Measurements from ENCODE around the gene ENTREP3. TPM values are rescaled to one million over a fixed set of nuclear protein-coding genes. Genes with fewer than 3 reads are reported as not detected.

ENTREP3 gene
- total RNA-seq, 1 donor from 2014 or later, result 51.1 TPM

DNA sequence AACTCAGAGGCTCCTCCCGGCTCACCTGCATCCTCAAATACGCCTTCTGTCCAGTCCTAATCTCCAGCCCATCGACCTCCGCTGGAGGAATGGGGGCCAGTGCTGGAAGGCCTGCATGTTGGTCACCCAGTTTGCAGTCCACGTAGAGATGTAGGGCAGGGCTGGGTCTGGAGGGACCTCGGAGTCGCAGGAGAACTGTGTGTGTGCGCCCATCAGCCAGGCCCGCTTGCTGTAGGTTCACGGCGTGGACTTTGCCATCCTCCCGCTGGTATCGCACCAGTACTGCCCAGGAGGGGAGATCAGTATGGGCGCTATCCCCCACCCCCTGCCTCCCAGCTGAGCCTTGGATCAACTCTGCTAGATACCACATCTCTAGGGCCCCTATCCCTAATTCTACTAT, 50.2 kb downstream of the ENTREP3 start:
- Mint-ChIP-seq H3K27me3 (ENCODE audit: low read depth, unreplicated experiment) (no peaks in the 10 kb centered on the region), H3K36me3 (ENCODE audit: low read depth, unreplicated experiment) (peaks cover 24% of the 10 kb centered on the region), H3K27ac (ENCODE audit: unreplicated experiment) (no peak overlapping the region), H3K4me1 (ENCODE audit: low read depth, unreplicated experiment) (peaks cover 12% of the 10 kb centered on the region), H3K9me3 (ENCODE audit: unreplicated experiment) (no peaks in the 10 kb centered on the region), H3K4me3 (ENCODE audit: unreplicated experiment) (no peak overlapping the region)
- Histone ChIP-seq H3K9ac (ENCODE audit: low read length) (no peak overlapping the region), H2AFZ (ENCODE audit: low read depth, low read length) (no peak overlapping the region), H3K9me3 (ENCODE audit: insufficient read depth, low read depth, low read length) (no peaks in the 10 kb centered on the region), H3K4me1 (ENCODE audit: insufficient read depth, low read length) (peaks cover 20% of the 10 kb centered on the region), H3K4me2 (ENCODE audit: low read length) (no peak overlapping the region), H3K79me2 (ENCODE audit: insufficient read depth, low read length) (peaks cover 19% of the 10 kb centered on the region), H4K20me1 (ENCODE audit: insufficient read depth, low read length) (peaks cover 28% of the 10 kb centered on the region), H3K27me3 (ENCODE audit: insufficient read depth, low read length) (no peaks in the 10 kb centered on the region), H3K4me3 (ENCODE audit: insufficient read depth, low read depth, low read length) (no peak overlapping the region), H3K27ac (ENCODE audit: low read depth, low read length) (no peak overlapping the region), H3K36me3 (ENCODE audit: insufficient read depth, low read length) (no peaks in the 10 kb centered on the region)
- no peak for DNase-seq (ENCODE audit: low read depth)
- TF ChIP-seq EZH2 (IDR thresholded peaks at IDR 0.05; ENCODE audit: insufficient read depth, low read length), result no peak
- TF ChIP-seq, protein P1, sequence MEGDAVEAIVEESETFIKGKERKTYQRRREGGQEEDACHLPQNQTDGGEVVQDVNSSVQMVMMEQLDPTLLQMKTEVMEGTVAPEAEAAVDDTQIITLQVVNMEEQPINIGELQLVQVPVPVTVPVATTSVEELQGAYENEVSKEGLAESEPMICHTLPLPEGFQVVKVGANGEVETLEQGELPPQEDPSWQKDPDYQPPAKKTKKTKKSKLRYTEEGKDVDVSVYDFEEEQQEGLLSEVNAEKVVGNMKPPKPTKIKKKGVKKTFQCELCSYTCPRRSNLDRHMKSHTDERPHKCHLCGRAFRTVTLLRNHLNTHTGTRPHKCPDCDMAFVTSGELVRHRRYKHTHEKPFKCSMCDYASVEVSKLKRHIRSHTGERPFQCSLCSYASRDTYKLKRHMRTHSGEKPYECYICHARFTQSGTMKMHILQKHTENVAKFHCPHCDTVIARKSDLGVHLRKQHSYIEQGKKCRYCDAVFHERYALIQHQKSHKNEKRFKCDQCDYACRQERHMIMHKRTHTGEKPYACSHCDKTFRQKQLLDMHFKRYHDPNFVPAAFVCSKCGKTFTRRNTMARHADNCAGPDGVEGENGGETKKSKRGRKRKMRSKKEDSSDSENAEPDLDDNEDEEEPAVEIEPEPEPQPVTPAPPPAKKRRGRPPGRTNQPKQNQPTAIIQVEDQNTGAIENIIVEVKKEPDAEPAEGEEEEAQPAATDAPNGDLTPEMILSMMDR (IDR thresholded peaks at IDR 0.05; ENCODE audit: insufficient read depth, low read depth, low read length), result no peak
- FAIRE-seq, result no peak

DNA sequence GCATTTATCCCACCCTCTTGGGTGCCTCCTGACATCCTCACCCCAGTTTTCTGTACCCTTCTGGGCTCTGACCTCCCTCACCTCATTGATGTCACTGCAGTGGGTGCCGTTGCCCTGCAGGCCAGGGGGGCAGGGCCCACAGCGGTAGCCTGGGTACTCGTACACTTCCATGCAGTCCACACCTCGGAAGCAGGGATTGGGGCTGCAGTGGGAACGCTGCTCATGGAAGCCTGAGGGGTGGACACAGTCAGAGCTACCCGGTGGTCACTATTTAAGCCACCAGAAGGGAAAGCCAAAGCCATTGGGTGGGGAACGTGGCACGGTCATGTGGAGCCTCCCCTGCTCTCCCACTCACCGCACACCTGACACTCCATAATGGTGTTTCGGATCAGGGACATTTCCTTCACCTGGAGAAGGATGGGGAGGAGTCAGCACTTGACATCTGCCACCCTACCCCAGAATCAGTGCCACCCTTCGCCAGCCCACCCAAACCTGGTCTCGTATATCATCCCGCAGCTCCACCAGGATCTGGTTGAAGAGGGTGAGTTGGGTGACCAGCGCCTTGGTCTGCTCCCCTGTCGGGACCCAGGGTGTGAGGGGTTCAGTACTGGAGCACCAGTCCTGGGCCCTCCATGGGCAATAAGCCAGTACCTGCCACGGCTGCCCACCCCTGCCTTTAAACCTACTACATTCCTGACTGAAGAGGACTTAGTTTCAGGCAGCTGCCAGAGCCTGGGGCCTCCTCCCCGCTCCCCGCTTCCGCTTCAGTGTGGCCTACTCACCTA, 52.4 kb downstream of the ENTREP3 start:
- H2AFZ ChIP-seq (ENCODE audit: low read depth, low read length), result no peak overlapping the region
- peaks cover 34% of the 10 kb centered on the region for H4K20me1 ChIP-seq (ENCODE audit: insufficient read depth, low read length)
- no peak overlapping the region for H3K4me2 ChIP-seq (ENCODE audit: low read length)
- TF ChIP-seq EZH2 (IDR thresholded peaks at IDR 0.05; ENCODE audit: insufficient read depth, low read length), result no peak
- TF ChIP-seq, protein P1 (IDR thresholded peaks at IDR 0.05; ENCODE audit: insufficient read depth, low read depth, low read length), result no peak
- no peak overlapping the region for H3K4me3 Mint-ChIP-seq (ENCODE audit: unreplicated experiment)
- H3K27ac ChIP-seq (ENCODE audit: low read depth, low read length), result no peak overlapping the region
- no peak overlapping the region for H3K27ac Mint-ChIP-seq (ENCODE audit: unreplicated experiment)
- H3K79me2 ChIP-seq (ENCODE audit: insufficient read depth, low read length), result peaks cover 9% of the 10 kb centered on the region
- FAIRE-seq, result no peak
- H3K4me3 ChIP-seq (ENCODE audit: insufficient read depth, low read depth, low read length), result no peak overlapping the region
- H3K4me1 Mint-ChIP-seq (ENCODE audit: low read depth, unreplicated experiment), result peaks cover 9% of the 10 kb centered on the region
- H3K9ac ChIP-seq (ENCODE audit: low read length), result no peak overlapping the region
- no peaks in the 10 kb centered on the region for H3K9me3 ChIP-seq (ENCODE audit: insufficient read depth, low read depth, low read length)
- no peak for DNase-seq (ENCODE audit: low read depth)
- H3K9me3 Mint-ChIP-seq (ENCODE audit: unreplicated experiment), result no peaks in the 10 kb centered on the region
- no peaks in the 10 kb centered on the region for H3K27me3 Mint-ChIP-seq (ENCODE audit: low read depth, unreplicated experiment)
- H3K27me3 ChIP-seq (ENCODE audit: insufficient read depth, low read length), result no peaks in the 10 kb centered on the region
- H3K4me1 ChIP-seq (ENCODE audit: insufficient read depth, low read length), result peaks cover 9% of the 10 kb centered on the region
- no peaks in the 10 kb centered on the region for H3K36me3 ChIP-seq (ENCODE audit: insufficient read depth, low read length)
- H3K36me3 Mint-ChIP-seq (ENCODE audit: low read depth, unreplicated experiment), result peaks cover 32% of the 10 kb centered on the region

DNA sequence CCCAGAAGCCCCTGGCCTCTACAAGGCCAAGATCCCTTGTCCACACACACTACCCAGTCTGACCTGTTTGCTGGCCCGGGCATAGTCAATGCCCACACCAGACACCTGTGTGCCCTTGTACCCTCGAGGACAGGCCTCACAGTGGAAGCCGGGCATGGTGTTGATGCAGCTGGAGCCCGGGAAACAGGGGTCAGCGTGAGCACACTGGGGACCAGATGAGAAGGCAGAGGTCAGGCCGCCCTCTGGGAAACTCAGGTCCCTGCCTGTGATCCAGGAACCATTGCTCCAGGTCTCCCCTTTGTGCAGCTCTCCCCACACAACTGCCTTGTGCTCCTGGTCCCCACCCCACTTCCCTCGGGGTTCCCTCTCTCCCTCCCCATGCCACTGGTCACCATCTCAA, 53.1 kb downstream of the ENTREP3 start:
- DNase-seq (ENCODE audit: low read depth), result no peak
- Histone ChIP-seq H3K4me3 (ENCODE audit: insufficient read depth, low read depth, low read length) (no peak overlapping the region), H3K79me2 (ENCODE audit: insufficient read depth, low read length) (peaks cover 9% of the 10 kb centered on the region), H3K4me2 (ENCODE audit: low read length) (no peak overlapping the region), H3K36me3 (ENCODE audit: insufficient read depth, low read length) (peaks cover 5% of the 10 kb centered on the region), H3K27me3 (ENCODE audit: insufficient read depth, low read length) (no peaks in the 10 kb centered on the region), H4K20me1 (ENCODE audit: insufficient read depth, low read length) (peaks cover 39% of the 10 kb centered on the region), H2AFZ (ENCODE audit: low read depth, low read length) (no peak overlapping the region), H3K9ac (ENCODE audit: low read length) (no peak overlapping the region), H3K27ac (ENCODE audit: low read depth, low read length) (no peak overlapping the region), H3K4me1 (ENCODE audit: insufficient read depth, low read length) (peaks cover 3% of the 10 kb centered on the region), H3K9me3 (ENCODE audit: insufficient read depth, low read depth, low read length) (no peaks in the 10 kb centered on the region)
- no peaks in the 10 kb centered on the region for H3K27me3 Mint-ChIP-seq (ENCODE audit: low read depth, unreplicated experiment)
- FAIRE-seq, result no peak
- H3K36me3 Mint-ChIP-seq (ENCODE audit: low read depth, unreplicated experiment), result peaks cover 33% of the 10 kb centered on the region
- H3K4me1 Mint-ChIP-seq (ENCODE audit: low read depth, unreplicated experiment), result peaks cover 7% of the 10 kb centered on the region
- H3K9me3 Mint-ChIP-seq (ENCODE audit: unreplicated experiment), result no peaks in the 10 kb centered on the region
- TF ChIP-seq EZH2 (IDR thresholded peaks at IDR 0.05; ENCODE audit: insufficient read depth, low read length), result no peak
- TF ChIP-seq, protein P1 (IDR thresholded peaks at IDR 0.05; ENCODE audit: insufficient read depth, low read depth, low read length), result no peak
- no peak overlapping the region for H3K4me3 Mint-ChIP-seq (ENCODE audit: unreplicated experiment)
- no peak overlapping the region for H3K27ac Mint-ChIP-seq (ENCODE audit: unreplicated experiment)

Measured in astrocyte (in vitro differentiated cells and primary cell).